Measurements from ENCODE around the gene EXOC7.

Gene EXOC7

DNA sequence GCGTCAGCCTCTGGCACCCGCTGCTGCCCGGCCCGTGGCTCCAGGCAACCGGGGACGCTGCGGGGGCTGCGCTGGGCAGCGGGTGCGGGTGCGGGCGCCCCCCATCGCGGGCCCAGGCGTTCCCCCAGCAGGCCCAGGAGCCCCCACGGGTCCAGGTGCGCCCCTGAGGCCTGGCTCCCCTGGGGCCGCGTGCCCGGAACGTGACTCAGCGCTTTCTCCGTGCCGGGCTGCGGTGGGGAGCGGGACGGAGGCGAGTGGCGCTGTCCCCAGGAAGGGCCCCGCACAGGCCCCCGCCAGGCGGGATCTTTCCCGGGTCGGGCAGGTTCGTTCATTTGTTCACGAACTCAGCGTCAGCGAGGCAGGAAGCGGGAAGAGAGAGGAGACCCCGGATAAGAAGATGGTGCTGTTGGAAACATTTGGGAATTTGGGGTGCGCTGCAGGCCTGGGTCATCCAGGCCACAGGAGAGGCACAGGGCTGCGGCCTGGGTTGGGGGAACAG is 18.4 kb upstream of the EXOC7 start:
- DNase-seq = peak; percentile 45

DNA sequence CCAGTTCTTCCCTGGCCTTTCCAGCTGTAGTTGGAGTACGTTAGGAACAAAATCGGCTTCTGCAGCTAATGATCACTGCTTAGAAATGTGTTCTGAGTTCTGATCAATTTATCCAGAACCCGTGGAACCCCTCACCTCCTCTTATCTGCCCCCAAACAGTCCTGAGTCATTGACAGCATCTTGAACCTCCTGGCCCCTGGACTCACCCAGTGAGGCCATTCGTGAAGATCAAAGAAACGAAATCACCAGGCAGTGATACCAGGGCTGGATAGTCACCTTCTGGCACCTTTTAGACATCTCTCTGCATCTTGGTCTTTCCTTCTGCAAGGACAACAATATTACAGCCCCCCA is 17.0 kb upstream of the EXOC7 start:
- no peak for DNase-seq

DNA sequence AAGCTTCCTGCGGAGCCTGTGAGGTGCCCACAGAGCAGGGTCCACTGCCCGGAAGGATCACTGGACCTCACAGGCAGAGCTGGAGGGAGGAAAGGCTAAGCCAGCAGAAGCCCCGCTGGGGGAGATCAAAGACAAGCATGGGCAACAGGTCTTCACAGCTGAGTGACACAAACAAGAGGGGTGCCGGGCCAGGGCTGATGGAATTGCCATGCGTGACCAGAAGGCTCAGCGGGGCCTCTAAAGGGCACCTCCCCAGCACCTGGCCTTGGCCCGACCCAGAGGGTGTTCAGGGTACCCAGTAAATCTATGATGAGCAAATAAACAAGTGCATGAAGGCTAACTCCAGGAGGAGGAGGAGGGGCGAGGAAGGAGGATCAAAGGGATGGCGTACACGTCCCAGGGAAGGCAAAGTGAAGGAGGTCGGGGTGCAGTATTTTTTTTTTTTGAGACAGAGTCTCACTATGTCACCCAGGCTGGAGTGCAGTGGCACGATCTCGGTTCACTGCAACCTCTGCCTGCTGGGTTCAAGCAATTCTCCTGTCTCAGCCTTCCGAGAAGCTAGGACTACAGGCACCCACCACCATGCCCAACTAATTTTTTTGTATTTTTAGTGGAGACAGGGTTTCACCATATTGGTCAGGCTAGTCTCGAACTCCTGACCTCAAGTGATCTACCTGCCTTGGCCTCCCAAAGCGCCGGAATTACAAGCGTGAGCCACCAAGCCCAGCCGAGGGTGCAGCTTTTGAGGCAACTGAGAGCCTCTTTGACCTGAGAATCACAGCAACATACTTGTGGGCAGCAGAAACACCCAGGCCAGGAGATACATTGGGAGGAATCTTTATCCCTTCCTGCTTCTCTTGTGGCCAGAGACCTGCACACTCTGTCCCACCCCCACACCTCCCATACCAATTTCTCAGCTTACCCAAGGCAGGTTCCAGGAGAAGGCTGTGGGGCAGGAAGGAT is 16.1 kb upstream of the EXOC7 start:
- DNase-seq = no peak

DNA sequence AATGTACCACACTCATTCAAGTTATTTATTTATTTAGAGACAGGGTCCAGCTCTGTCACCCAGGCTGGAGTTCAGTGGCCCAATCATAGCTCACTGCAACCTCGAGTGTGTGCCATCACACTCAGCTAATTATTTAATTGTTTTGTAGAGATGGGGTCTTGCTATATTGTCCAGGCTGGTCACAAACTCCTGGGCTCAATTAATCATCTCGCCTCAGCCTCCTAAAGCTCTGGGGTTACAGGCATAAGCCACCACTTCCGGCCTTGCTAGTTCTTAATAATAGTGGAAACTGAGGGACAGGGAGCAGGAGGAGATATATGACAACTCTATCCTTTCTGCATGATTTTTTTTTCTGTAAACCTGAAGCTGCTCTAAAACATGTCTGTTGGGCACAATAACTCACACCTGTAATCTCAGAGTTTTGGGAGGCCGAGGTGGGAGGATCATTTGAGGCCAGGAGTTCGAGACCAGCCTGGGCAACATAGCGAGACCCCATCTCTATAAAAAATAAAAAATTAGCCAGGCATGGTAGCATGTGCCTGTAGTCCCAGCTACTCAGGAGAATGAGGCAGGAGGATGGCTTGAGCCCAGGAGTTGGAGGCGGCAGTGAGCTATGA is 11.7 kb upstream of the EXOC7 start:
- DNase-seq = no peak

DNA sequence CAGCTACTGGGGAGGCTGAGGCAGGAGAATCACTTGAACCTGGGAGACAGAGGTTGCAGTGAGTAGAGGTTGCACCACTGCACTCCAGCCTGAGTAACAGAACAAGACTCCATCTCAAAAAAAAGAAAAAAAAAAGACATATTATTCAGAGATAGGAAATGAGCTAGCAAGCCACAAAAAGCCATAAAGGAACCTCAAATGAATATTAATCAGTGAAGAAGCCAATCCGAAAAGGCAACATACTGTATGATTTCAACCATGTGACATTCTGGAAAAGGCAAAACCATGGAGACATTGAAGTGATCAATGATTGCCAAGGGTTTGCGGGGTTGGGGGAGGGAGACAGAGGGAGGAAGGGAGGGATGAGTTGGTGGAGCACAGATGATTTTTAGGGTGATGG is 8.4 kb upstream of the EXOC7 start:
- DNase-seq = peak; percentile 68

DNA sequence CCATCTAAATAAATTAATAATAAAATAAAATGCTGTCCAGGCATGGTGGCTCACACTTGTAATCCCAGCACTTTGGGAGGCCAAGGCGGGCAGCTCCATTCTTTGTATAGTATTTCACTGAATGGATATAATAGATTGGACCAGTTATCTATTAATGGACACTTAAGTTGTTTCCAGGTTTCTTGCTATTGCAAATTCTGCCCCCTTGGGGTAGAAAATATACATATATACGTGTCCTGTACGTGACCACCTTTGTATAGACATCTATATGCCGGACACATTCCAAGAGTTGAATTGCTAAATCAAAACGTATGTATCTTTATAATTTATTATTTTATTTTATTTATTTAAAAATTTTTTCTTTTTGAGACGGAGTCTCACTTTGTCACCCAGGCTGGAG is 3.9 kb upstream of the EXOC7 start:
- no peak for DNase-seq

DNA sequence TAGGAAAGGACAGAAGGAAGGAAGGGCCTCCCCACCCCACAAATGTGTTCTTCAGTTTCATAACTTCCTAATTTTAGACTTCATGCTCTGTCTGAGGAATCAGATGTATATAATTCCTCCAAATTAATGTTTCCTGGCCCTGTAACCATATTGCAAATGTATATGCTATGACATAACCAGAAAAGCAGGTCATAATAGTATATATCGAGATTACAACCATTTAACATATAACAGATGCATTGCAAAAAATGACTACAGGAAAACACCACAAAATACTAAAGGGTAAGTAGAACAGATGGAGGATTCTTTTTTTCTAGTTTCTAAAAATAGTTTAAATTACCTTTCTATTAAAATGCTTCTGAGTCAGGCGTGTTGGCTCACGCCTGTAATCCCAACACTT is 3.1 kb upstream of the EXOC7 start:
- DNase-seq = peak; percentile 54

DNA sequence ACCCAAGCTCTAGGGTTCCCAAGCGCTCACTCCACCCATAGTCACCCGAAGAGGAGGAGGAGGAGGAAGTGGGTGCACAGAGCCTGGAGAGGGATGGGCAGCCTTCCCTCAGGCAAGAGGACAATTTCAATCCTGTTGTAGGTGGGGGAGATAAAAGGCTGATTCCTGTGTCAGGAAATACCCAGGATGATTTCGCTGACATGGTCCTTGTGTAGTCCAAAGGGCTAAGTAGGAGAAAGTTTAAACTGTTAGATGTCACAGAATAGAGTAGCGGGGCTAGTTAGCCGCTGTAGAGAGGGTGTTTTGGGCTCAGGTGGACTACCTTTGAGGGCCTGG is 1.3 kb upstream of the EXOC7 start:
- DNase-seq = no peak

DNA sequence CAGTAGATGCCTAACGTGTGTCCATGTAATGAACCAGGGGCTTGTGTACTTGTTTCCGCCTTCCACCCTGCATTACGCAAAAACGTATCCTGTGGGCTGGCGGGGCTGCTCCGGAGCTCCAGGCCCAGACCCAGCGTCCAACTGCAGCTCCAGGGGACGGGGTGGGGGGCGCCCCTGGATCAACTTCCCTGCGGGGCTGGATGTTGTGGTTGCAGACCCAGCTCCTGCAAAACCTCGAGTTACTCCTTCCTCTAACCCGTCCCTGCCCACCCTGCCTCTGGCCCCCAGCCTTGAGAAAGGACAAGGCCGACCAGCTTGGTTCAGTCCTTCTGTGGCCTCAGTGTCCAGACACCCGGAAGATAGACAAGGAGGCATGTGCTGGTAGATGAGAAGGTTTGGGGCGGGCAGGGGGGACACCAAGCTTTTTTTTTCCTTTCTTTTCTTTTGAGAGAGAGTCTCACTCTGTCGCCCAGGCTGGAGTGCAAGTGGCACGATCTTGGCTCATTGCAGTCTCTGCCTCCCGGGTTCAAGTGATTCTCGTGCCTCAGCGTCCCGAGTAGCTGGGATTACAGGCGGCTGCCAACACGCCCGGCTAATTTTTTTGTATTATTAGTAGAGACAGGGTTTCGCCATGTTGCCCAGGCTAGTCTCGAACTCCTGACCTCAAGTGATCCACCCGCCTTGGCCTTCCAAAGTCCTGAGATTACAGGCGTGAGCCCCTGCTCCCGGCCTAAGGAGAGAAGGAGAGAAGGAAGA is 731 bp upstream of the EXOC7 start:
- no peak for DNase-seq

DNA sequence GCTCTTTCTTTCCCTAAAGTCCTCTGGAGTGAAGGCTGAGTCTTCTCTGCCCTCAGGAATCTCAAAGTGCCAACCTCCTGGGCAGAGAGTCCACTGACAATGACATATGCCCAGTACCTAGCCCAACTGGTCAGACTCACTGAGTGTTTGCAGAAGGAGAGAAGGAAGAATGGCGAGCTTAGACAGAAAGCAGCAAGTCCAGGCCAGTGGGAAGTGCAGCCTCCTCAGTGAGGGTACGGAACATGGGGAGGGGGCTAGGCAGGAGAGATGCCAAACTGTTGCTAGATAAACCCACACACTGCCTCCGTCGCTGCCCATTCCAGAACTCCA is 678 bp downstream of the EXOC7 start:
- DNase-seq = no peak

DNA sequence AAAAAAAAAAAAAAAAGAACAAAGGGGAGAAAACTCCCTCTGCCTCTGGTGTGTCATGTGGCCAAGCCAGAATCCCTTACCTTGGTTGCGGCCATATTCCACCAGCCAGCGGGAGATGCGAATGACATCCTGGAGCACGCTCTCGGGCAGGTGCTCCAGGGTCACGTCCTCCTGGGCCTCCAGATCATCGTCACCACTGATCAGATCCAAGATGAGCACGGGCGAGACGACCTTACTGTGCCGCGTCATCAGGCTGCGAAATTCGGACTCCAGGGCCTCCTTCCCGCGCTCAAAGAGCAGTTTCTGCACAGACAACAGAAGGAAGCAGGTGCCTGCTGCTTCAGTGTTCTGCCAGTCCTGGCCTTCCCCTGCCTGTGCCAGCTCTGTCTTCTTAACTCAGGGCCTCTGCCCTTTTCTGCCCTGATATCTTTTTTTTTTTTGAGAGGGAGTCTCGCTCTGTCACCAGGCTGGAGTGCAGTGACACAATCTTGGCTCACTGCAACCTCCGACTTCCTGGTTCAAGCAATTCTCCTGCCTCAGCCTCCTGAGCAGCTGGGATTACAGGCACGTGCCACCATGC is 5.8 kb downstream of the EXOC7 start:
- DNase-seq = no peak

DNA sequence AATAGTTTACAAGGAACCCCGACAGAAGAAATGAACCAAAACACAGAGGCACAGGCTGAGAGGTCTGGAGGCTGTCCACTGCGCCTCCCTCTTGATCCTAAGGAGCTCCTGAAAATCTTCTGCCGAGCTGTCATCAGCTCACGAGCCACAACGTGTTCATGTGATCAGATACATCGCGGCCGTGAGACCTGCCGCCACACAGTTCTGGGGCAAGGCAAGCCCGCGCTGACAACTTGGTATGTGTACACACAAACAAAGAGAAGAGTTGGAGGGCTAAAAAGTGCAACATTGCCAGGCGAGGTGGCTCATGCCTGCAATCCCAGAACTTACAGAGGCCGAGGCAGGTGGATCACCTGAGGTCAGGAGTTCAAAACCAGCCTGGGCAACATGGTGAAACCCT is 7.6 kb downstream of the EXOC7 start:
- DNase-seq = no peak

DNA sequence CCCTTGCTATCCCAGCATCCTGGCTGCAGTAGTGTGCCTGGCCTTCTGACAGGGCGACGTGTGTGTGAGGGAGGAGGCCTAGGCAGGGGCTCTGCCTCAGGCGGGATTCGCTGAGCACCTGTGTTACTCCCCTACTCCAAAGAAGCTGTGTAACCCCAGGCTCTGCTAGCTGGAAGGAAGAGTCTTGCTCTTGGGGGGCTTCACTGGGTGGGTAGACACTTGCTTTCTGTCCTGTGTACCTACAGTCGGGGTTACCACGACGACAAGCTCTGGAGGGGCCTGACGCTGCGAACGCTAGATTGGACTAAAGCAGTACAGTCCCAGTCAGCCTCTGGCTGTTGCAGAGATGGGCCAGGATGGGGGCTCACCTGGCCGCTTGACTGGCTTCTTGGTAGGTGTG is 9.5 kb downstream of the EXOC7 start:
- DNase-seq = no peak

DNA sequence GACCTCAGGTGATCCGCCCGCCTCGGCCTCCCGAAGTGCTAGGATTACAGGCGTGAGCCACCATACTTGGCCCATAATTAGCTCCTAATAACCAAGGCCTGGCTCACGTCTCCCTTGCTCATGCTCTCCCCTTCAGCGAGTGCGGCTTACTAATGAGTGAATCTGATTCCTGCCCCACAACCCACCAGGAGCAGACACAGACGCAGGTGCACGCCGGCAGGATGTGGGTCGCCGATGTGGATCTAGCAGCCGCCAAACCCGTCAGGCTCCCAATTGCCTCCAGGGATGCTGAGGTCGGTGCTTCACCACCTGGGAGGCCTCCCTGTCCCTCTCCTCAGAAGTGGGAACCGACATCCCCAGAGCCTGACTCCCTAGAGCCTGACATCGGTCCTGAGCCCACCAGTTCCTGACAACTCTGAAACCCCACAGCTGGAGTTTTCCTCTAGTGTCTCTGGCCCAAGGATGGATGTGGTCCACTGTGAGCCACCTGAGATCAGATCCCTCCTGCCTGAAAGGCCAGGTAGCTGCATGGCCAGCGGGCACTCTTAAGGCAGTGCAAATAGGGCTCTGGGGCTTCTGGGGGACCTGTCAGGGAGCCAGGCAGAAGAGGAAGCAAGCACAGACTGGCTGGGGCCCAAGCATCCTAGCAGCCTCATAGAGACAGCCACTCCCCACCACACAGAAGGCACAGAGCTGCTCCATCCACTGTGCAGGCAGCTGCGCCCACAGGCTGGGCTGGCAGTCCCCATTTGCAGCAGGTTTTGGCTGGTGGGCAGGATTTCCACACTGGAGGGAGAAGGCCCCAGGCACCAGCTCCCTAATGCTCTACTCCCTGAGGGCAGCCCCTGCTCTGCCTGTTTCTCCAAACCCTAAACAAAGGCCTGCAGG is 10.8 kb downstream of the EXOC7 start:
- no peak for DNase-seq

DNA sequence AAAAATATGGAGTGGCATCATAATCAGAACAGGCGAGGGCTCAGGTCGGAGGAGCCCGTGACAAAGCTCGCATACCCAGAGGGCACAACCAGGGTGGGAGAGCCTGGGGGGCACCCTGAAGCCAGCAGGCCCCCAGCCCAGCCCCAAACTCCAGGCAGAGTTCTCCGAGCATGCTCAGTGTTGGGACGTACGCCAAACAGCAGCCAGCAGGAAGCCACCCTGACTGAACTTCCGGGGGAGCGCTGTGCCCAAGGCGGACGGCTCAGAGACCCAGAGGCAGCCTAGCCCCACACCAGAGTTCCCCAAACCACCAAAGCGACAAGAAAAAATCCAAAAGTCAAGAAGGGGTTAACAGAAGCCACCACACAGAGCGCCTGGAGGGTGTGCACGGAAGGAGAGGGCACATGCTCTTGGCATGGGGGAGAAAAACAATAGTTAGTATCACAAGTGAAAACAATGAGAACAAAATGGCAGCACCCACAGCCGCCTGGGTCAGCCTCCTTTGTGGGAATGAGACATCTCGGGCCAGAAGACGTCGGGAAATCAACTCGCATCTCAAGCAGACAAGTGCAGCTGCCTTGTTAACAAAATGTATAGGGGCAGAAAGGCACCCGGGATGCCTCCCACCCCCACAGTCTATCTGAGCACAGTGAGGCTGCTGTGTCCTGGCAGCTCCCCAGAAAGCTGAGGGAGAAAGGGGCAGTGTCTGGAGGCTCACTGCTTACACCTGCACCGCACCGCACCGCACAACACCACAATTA is 11.9 kb downstream of the EXOC7 start:
- no peak for DNase-seq

DNA sequence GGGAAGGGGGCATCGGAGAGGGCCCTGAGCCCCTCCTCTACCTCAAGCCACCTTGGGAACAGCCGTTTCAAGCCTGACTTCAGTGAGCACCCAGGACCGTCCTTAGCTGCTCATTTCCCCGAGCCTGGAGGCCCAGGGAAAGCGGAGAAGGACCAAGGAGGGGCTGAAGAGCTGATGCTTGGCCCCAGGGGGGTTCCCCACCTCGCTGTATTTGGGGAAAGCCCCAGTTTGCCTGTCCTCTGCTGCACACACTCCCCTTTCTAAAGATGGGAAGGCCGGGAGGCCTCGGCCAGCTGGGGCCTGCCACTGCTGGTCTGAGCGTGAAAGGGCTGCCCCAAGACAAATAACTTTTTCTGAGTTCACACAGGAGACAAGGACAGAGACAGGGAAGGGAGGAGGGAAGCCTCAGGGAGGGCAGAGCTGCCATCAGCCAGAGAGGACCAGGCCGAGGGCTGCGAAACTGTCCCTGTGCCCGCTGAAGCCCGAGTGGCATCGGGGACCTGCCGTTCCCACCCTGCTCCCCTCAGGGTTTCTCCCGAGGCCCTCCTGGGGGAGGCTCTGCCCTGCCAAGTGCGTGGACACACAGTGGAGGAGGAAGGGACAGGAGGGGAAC is 13.0 kb downstream of the EXOC7 start:
- no peak for DNase-seq

DNA sequence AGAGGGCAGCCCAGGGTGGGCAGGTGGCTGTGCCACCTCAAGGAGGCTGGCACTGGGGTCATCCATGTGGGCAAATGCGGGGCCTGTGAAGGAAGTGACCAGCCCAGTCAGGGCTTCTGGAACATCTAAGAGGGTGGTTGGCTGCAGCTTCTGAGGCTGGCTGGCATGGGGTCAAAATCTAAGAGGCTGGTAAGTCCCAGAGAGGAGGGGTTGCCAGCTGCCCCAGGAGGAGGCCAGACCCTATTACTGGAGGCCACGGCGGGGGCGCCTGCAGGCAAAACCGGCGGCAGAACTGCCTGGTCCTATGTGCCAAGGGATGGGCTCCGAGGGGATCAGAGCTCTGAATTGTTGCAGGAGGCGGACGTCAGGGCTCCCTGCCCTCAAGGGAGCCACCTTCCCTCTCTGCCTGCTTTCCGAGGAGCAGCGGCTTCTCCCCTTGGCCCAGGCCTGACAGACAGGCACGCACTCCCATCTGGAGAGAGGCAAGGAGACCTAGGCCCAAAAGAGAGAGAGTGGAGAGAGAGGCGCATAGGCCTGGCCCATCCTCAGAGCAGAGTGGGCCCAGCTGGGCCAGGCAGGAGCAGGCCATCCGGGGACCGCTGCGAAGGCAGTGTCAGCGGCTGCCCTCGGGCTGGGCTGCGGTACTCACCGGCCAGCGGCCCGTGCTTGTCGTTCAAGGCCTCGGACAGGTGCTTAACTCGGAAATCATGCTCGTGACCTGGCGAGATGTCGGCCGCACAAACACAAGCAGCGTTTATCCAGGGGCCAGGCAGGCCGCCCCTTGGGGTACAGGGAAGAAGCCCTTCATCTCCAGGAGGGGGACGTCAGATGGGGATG is 13.7 kb downstream of the EXOC7 start:
- no peak for DNase-seq

DNA sequence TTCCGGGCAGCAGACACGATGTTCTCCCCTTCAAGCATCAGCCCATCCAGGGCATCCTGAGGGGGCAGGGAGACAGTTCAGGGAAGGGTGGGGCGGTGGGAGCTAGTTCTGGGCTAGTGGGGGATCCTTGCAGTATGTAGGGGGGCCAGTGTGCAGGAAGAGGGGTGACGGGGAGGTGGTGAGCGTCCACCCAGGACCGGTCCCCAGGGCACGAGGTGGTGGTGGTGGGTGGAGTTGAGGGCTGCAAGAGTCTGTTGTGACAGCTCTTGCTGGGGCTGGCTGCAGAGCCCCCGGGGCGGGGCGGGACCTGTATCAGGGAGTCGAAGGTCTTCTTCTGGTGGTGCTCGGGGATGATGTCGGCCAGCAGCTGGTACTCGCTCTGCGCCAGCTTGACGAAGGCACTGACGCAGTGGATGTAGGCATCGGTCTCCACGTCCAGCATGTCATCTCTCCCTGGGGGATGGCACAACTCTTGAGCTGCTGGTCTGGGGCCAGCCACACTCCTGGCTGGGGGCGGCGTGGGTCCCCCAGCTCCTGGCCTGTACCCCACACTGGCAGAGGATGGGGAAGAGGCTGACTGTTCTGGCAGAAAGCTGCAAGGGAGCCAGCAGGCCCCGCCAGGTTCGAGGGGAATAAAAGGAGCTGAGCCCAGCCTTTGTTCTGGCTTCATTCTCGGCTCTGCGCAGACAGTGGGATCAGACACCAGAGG is 14.6 kb downstream of the EXOC7 start:
- DNase-seq = no peak

Data from fibroblast of skin of abdomen (primary cell).